WERI-Rb-1 (cell line): ENCODE results near the gene PCNX2.

Source experiments
- DNase-seq: peaks from one replicate; pipeline ENCODE4 v3.0.0-alpha.2; 2020
- H3K27ac ChIP-seq: fragments of 250-450 bp; sonication (Bioruptor Pico); 2 replicates; pipeline ENCODE4 v1.5.1; 2020; ENCODE audit warnings: mild to moderate bottlenecking, moderate library complexity
- H3K27me3 ChIP-seq: fragments of 250-450 bp; sonication (Bioruptor Pico); 2 replicates; pipeline ENCODE4 v1.5.1; 2021; ENCODE audit warnings: mild to moderate bottlenecking, low read depth, moderate library complexity; ENCODE audit not compliant: insufficient read depth, severe bottlenecking
- H3K36me3 ChIP-seq: fragments of 250-450 bp; sonication (Bioruptor Pico); 2 replicates; pipeline ENCODE4 v1.5.1; 2020; ENCODE audit warnings: mild to moderate bottlenecking, moderate library complexity
- H3K4me3 ChIP-seq: 2 replicates; pipeline ENCODE4 v1.5.1; 2011; ENCODE audit warnings: low read depth, mild to moderate bottlenecking, control low read depth, low read length
- H3K9me3 ChIP-seq: fragments of 250-450 bp; sonication (Bioruptor Pico); 2 replicates; pipeline ENCODE4 v1.5.1; 2021; ENCODE audit warnings: mild to moderate bottlenecking, moderate library complexity; ENCODE audit not compliant: severe bottlenecking
- TF ChIP-seq, protein P1 (sequence below): IDR thresholded peaks from 2 replicates; pipeline ENCODE4 v1.5.1; 2011; ENCODE audit warnings: low read depth, mild to moderate bottlenecking, control low read depth, inconsistent platforms, low read length

Gene PCNX2

DNA sequence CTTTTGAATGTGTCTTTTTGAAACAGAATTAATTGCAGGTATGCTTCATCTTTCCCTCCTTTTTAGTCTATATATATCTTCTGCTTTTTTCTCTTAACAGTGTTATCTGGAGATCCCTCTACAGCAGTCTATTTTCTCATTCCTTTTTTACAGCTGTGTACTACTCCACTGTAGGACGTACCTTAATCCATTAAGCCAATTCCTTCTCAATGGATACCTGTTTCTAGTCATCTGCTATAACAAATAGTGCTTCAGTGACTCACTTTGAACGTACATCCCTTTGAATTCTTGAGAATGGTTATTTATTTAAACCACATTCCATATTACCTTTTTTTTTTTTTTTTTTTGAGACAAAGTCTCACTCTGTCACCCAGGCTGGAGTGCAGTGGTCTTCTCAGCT is 15.6 kb downstream of the PCNX2 start:
- no peaks in the 10 kb centered on the region for H3K27me3 ChIP-seq
- H3K4me3 ChIP-seq = no peak overlapping the region
- no peak overlapping the region for H3K27ac ChIP-seq
- no peak for DNase-seq
- TF ChIP-seq, protein P1, sequence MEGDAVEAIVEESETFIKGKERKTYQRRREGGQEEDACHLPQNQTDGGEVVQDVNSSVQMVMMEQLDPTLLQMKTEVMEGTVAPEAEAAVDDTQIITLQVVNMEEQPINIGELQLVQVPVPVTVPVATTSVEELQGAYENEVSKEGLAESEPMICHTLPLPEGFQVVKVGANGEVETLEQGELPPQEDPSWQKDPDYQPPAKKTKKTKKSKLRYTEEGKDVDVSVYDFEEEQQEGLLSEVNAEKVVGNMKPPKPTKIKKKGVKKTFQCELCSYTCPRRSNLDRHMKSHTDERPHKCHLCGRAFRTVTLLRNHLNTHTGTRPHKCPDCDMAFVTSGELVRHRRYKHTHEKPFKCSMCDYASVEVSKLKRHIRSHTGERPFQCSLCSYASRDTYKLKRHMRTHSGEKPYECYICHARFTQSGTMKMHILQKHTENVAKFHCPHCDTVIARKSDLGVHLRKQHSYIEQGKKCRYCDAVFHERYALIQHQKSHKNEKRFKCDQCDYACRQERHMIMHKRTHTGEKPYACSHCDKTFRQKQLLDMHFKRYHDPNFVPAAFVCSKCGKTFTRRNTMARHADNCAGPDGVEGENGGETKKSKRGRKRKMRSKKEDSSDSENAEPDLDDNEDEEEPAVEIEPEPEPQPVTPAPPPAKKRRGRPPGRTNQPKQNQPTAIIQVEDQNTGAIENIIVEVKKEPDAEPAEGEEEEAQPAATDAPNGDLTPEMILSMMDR = no peak
- no peaks in the 10 kb centered on the region for H3K9me3 ChIP-seq
- H3K36me3 ChIP-seq = no peaks in the 10 kb centered on the region

DNA sequence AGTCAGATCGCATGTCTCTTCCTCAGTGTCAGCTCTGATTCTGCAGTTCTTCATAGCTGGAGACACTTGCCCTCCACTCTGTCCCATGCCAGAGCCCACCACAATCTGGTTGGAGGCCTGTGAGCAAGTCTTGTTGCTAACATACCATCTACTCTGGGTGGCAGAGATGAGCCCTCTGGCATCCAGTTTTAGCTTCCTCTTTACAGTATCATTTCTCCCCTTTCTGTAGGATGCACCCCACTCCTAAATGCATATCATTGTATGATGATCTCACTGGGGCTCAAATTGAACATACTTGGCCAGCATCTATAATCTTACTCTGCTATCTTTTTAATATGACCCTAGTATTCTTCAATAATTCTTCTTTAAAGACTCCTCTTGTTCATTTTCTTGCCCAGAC is 16.9 kb downstream of the PCNX2 start:
- TF ChIP-seq, protein P1 = no peak
- H3K4me3 ChIP-seq = no peak overlapping the region
- no peak for DNase-seq
- no peaks in the 10 kb centered on the region for H3K27me3 ChIP-seq
- no peak overlapping the region for H3K27ac ChIP-seq
- no peaks in the 10 kb centered on the region for H3K9me3 ChIP-seq
- no peaks in the 10 kb centered on the region for H3K36me3 ChIP-seq

DNA sequence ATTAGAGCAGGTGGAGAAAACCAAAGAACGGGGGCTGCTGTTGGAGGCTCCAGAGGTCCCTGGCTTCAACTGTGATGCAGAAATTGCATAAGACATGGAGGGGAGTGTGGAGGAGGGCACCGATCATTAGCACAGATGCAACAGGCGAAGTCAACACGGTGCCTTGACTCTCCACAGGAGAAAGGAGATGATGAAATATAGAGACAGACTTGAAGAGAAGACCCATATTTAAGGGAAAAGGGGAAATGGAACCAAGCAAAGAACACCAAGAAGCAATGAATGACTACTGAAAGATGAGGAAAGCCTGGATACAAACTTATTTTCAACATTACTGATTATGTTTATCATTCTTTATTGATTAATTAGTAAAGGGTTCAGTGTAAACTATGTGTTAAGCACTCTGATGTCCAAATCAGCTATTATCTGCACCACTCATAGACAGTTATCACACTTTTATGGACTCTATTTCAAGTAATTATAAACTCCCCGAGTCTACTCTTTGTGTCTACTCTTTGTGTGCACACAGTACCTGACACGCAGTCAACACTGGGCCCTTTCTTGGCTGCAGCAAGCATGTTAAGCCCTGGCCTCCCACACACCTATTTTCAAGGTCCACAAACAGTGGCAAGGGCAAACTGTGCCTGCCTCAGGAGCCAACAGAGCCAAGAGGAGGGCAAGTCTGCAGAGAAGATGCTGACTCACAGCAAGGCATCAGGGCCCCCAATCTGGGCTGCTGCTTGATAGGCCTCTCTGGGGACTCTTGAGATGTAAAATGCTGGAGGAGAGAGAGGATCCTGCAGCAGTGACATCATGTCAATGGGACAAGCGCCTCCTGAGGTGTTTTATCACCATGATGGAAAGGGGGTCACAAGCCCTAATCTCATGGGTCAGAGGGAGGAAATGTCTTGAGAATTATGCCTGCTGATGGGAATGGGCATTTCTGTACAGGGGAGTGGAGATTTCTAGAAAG is 17.6 kb downstream of the PCNX2 start:
- TF ChIP-seq, protein P1 = no peak
- no peaks in the 10 kb centered on the region for H3K27me3 ChIP-seq
- H3K4me3 ChIP-seq = no peak overlapping the region
- H3K36me3 ChIP-seq = no peaks in the 10 kb centered on the region
- H3K27ac ChIP-seq = no peak overlapping the region
- DNase-seq = no peak
- H3K9me3 ChIP-seq = no peaks in the 10 kb centered on the region

DNA sequence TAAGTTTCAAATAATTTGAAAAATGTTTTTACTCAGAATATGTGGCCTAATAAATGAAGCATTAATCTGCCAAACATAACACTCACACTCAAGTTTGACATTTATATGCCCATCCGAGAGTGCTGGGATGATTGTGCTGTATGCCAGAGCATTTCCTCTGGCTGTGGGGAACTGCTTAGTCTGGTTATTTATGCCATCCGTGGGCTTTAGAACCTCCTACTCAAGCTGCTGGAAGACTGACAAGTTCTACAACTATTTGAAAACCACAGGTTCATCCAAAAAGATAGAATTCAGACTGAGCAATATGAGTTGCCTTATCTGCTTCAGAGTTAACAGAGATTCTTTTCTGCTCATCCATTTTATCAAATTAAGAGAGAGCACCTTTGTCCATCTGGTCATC is 25.9 kb downstream of the PCNX2 start:
- Histone ChIP-seq H3K9me3 (no peaks in the 10 kb centered on the region), H3K27me3 (no peaks in the 10 kb centered on the region), H3K4me3 (no peak overlapping the region), H3K27ac (no peak overlapping the region), H3K36me3 (no peaks in the 10 kb centered on the region)
- TF ChIP-seq, protein P1 = no peak
- DNase-seq = no peak

DNA sequence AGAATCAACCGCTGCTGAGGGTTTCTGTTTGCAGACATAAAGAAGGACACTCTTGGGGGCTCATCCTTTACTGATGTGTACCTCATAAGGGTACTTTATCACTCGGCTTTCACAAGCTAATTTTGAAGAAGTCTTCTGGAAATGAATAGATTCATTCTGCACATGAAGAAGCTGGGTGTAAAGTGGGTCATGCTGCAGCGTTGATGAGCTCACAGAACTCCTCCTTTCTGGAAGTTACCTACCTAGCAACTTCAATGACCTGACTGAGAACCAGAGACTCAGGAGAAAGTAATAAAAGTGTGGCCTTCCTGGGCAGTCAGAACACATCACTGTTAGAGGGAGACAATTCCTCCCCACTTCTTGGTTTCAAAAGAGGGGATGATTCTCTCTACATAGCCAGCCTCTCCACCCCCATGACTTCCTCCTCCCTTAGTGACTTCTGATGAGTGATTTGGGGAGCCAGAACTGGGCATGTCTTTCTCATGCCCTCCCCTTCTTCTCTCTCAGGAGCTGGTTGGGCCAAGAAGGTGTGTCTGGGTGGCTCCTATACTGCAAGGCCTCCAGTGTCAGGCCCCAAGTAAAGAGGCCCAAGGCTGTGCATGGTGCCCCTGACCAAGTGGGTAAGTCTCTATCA is 27.0 kb downstream of the PCNX2 start:
- Histone ChIP-seq H3K27me3 (no peaks in the 10 kb centered on the region), H3K4me3 (no peak overlapping the region), H3K27ac (no peak overlapping the region), H3K9me3 (no peaks in the 10 kb centered on the region), H3K36me3 (no peaks in the 10 kb centered on the region)
- TF ChIP-seq, protein P1 = no peak
- no peak for DNase-seq
